Psoas muscle (tissue), 8 donors: Measurements from ENCODE around the gene NPIPB8. TPM values are rescaled to one million over a fixed set of nuclear protein-coding genes. Genes with fewer than 3 reads are reported as not detected.
"Not testable (repeated sequence)": the region's sequence is repeated elsewhere in the genome, so short reads cannot be mapped to it uniquely, and the experiment has no call there.

Experiments
- ATAC-seq, 4 donors: fragments of 200-7000 bp; cut with Tn5 transposase; one replicate each; pipeline ENCODE4 v1.9.1; 2020; ENCODE audit warnings: moderate library complexity in 3 of 4, mild to moderate bottlenecking in 2 of 4
- DNase-seq, 2 donors: peaks; one replicate each; pipeline ENCODE4 v3.0.0-alpha.2; 2020
- H3K27ac ChIP-seq: fragments of 200-600 bp; one replicate; pipeline ENCODE4 v1.8.0; 2022
- H3K27me3 ChIP-seq, 3 donors: fragments of 200-600 bp in 1 of 3; one replicate each; pipeline versions ENCODE4 v1.6.1 to v1.8.0; 2013 to 2022; ENCODE audit warnings: low read length in 2 of 3, mild to moderate bottlenecking in 2 of 3, moderate library complexity in 1 of 3; ENCODE audit not compliant: insufficient read depth in 3 of 3
- H3K36me3 ChIP-seq, 2 donors: fragments of 200-600 bp in 1 of 2; one replicate each; pipeline versions ENCODE4 v1.6.1 to v1.8.0; 2013 to 2022; ENCODE audit warnings: low read depth in 1 of 2, mild to moderate bottlenecking in 1 of 2, moderate library complexity in 1 of 2; ENCODE audit not compliant: insufficient read depth in 1 of 2
- H3K4me1 ChIP-seq: fragments of 200-600 bp; one replicate; pipeline ENCODE4 v1.8.0; 2022
- H3K4me3 ChIP-seq: fragments of 200-600 bp; one replicate; pipeline ENCODE4 v1.8.0; 2022; ENCODE audit warnings: mild to moderate bottlenecking
- H3K9me3 ChIP-seq: fragments of 200-600 bp; one replicate; pipeline ENCODE4 v1.8.0; 2022
- WGBS, 3 donors: extraction: QIAGEN DNeasy Blood & Tissue Kit; methylation state at CpG; one replicate each; pipeline versions ENCODE4 v1.1.6 to v1.1.7; 2013; 5-methylcytosine and 5-hydroxymethylcytosine counted together
- intact Hi-C, 2 donors: fragments of 100-400 bp; cut with DNase I; formaldehyde crosslinking; loops; one replicate each; pipeline versions ENCODE4 v1.11.0 to v1.14.2; 2022
- polyA plus RNA-seq, 3 donors: library from polyadenylated mRNA; stranded (reverse); fragments of 200-250 nt; gene quantifications; one replicate each; pipeline ENCODE4 v1.2.3, GENCODE V29; 2013
- total RNA-seq, 4 donors: library from RNA; stranded (reverse); fragmentation: NEBNext Ultra II Directional in 2 of 4; extraction: Animal tissue kit (Norgen Biotek cat#: 25700) in 2 of 4; gene quantifications; one replicate each; pipeline versions ENCODE4 v1.2.1 to v1.2.4, GENCODE V29; 2021 to 2023
- TF ChIP-seq, protein P1 (sequence below): fragments of 200-600 bp; IDR thresholded peaks from one replicate; pipeline ENCODE4 v1.8.0; 2022; ENCODE audit warnings: antibody characterized with exemption
- donor health status: healthy with polysubstance abuse.
- donor health status: DM: no; HTN: no; CAD: no; lungs with moderate emphysema.
- donor health status: Bipolar disorder and iron deficiency.
- donor health status: healthy.
- donor health status: DM: yes; HTN: yes; CAD: no.
- donor health status: DM: no; HTN: no; CAD: no.
- donor health status: DM: no; HTN: no; CAD: no.
- donor health status: DM: yes; HTN: yes; CAD: no.

NPIPB8 gene
- total and polyA plus RNA-seq, 7 donors, result 0.78 TPM; not detected in 6

GRCh38 chr16:28592511-28592910 lies 45.4 kb upstream of the NPIPB8 start:
- WGBS, 3 donors, result 85 to 96% (median 88%) methylated on average over 5 of the region's 5 CpGs
- Histone ChIP-seq H3K4me1 (no peaks in the 10 kb centered on the region), H3K4me3 (no peak overlapping the region), H3K9me3 (no peaks in the 10 kb centered on the region), H3K27me3 (peaks cover 0 to 4% (median 0%) of the 10 kb centered on the region in 3 donors), H3K27ac (no peak overlapping the region), H3K36me3 (peaks cover 0 to 42% of the 10 kb centered on the region in 2 donors)
- DNase-seq (no peak), ATAC-seq (no peak)
- intact Hi-C loops, result no loop called here
- TF ChIP-seq, protein P1, sequence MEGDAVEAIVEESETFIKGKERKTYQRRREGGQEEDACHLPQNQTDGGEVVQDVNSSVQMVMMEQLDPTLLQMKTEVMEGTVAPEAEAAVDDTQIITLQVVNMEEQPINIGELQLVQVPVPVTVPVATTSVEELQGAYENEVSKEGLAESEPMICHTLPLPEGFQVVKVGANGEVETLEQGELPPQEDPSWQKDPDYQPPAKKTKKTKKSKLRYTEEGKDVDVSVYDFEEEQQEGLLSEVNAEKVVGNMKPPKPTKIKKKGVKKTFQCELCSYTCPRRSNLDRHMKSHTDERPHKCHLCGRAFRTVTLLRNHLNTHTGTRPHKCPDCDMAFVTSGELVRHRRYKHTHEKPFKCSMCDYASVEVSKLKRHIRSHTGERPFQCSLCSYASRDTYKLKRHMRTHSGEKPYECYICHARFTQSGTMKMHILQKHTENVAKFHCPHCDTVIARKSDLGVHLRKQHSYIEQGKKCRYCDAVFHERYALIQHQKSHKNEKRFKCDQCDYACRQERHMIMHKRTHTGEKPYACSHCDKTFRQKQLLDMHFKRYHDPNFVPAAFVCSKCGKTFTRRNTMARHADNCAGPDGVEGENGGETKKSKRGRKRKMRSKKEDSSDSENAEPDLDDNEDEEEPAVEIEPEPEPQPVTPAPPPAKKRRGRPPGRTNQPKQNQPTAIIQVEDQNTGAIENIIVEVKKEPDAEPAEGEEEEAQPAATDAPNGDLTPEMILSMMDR, result no peak

DNA sequence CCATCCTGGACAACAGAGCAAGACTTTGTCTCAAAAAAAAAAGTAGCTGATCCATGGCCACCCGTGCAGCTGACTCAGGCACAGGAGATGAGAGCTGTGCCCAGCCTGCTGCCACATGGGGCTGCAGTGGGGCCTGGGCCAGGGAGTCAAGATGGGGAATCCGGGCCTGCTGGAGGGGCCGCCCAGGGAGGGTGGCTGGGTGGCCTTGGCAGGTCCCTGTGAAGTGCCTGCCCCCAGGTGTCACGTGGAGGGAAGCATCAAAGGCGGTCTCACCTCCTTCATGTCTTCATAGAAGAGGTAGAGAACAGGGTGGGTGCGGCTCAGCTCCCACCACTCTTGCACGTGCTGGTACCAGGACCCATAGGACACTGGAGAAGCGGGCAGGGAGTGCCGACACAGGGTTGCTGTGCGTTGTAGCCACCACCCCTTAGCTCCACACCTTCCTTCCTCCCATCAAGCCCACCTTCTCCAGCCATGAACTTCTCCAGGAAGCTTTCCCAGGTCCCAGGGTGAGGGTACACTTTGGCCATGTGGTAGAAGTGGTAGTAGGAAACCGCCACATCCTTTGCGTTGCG lies 44.8 kb upstream of the NPIPB8 start:
- 76 to 81% (median 79%) methylated on average over 13 of the region's 13 CpGs for WGBS, 3 donors
- intact Hi-C loops, result no loop called here

DNA sequence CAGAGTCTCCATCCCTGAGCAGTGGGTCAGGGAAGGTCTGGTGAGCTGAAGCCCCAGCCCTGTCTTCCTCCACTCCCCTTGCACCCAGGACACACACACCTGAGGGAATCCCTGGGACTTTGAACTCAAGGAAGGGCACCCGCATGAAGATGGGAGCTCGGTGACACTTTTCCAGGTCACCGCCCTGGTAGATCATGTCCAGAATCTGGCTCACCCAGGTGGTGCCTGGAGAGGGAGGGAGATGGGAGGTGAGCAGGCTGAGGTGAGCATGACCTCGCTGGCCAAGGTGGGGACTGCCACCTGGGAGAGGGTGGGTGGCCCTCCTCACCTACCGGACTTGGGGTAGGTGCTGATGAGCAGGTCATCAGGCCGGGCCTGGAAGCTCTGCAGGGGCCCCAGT lies 42.4 kb upstream of the NPIPB8 start:
- H3K9me3 ChIP-seq, DNase-seq, H3K27me3 ChIP-seq, H3K27ac ChIP-seq, H3K4me1 ChIP-seq, H3K4me3 ChIP-seq, intact Hi-C loops, ATAC-seq: not testable (repeated sequence)
- 92 to 100% (median 93%) methylated on average over 4 to 6 of the region's 6 CpGs for WGBS, 3 donors
- peaks cover 0 to 13% of the 10 kb centered on the region in 2 donors for H3K36me3 ChIP-seq

More for the DNA sequence above, 44.8 kb upstream of the NPIPB8 start:
- H3K4me1 ChIP-seq, result no peaks in the 10 kb centered on the region
- H3K27ac ChIP-seq, result no peak overlapping the region
- no peak for DNase-seq
- no peaks in the 10 kb centered on the region for H3K9me3 ChIP-seq
- peaks cover 0 to 37% of the 10 kb centered on the region in 2 donors for H3K36me3 ChIP-seq
- H3K27me3 ChIP-seq, result peaks cover 0 to 5% (median 0%) of the 10 kb centered on the region in 3 donors
- TF ChIP-seq, protein P1, result no peak
- peak in 2 of 4 donors; percentile 8 to 29 for ATAC-seq
- no peak overlapping the region for H3K4me3 ChIP-seq

GRCh38 chr16:28596115-28596630 lies 41.7 kb upstream of the NPIPB8 start:
- Histone ChIP-seq H3K4me1 (no peaks in the 10 kb centered on the region), H3K9me3 (no peaks in the 10 kb centered on the region), H3K36me3 (peaks cover 0 to 6% of the 10 kb centered on the region in 2 donors), H3K27me3 (peaks cover 0 to 5% (median 0%) of the 10 kb centered on the region in 3 donors), H3K4me3 (no peak overlapping the region), H3K27ac (no peak overlapping the region)
- 70 to 79% (median 74%) methylated on average over 8 of the region's 8 CpGs for WGBS, 3 donors
- TF ChIP-seq, protein P1, result no peak
- intact Hi-C loops, result no loop called here
- DNase-seq, result no peak
- no peak for ATAC-seq

GRCh38 chr16:28596840-28597691 lies 40.8 kb upstream of the NPIPB8 start, which contains the start of gene SULT1A2:
SULT1A2 (minus strand) TSS chr16:28597050; CDS start chr16:28595930, 1,120 bp downstream.
- Histone ChIP-seq H3K36me3 (no peaks in the 10 kb centered on the region), H3K27ac (no peak within 1 kb of the TSS), H3K4me1 (no peaks in the 10 kb centered on the region), H3K4me3 (no peak within 1 kb of the TSS), H3K9me3 (no peaks in the 10 kb centered on the region), H3K27me3 (peaks cover 0 to 5% (median 0%) of the 10 kb centered on the region in 3 donors)
- no peak for DNase-seq
- peak; percentile 20 to 36 (median 26) for ATAC-seq
- 19 to 23% (median 22%) methylated on average over 11 of the region's 11 CpGs for WGBS, 3 donors
- TF ChIP-seq, protein P1, result no peak
- intact Hi-C loops, result no loop called here
